NCI-H748 (cell line): Measurements from ENCODE around the gene SMIM13.
A peak's percentile ranks its signal among the peaks of the same experiment; 100 is the strongest.

Experiments used
- DNase-seq: peaks from one replicate; lab custom pipeline; 2025; ENCODE audit not compliant: unreplicated experiment; lab: John Stamatoyannopoulos, UW

The SMIM13 gene

GRCh38 chr6:11120271-11121005, 26.8 kb downstream of the SMIM13 start:
- DNase-seq, result peak; percentile 86

DNA sequence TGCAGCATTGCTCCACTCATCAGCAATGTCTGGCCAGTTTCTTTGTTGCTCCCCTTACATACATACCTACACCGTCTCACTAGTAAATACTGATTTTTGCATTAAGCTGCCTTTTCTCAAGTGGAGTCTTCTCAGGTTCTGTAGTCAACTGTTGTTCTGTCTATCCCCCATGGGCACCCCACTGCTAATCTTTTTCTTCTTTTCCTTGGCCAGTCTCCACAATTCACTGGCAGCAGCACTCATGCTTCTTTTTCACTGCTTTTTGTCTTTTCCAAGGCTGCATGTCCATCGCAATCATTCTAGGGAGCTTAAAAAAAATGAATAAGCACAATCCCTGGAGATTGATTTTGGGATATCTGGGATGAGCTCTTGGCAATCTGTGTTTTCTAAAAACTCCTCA, 28.2 kb downstream of the SMIM13 start:
- DNase-seq, result no peak

- no peak for DNase-seq
Observed at GRCh38 chr6:11122380-11122779, 28.7 kb downstream of the SMIM13 start.

DNA sequence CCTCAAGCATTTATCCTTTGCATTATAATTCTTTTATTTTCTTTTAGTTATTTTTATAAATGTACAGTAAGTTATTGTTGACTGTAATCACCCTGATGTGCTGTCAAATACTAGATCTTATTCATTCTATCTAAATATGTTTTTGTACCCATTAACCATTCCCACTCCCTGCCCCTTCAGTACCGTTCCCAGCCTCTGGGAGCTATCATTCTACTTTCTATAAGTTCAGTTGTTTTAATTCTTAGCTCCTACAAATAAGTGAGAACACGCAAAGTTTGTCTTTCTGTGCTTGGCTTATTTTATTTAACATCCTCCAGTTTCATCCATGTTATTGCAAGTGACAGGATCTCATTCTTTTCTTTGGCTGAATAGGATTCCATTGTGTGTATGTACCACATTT, 30.3 kb downstream of the SMIM13 start:
- no peak for DNase-seq

DNA sequence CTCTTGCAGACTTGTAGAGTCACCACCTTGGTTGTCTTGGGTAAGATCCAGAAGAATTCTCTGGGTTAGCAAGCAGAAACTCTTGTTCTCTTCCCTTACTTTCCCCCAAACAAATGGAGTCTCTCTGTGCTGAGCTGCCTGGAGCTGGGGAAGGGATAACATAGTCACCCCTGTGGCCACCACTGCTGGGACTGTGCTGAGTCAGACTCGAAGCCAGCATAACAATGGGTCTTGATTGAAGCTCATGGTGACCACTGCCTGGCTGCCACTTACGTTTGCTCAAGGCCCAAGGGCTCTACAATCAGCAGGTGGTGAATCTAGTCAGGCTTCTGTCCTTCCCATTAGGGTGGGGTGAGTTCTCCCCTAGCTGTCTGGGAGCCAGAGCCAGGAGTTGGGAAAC, 33.2 kb downstream of the SMIM13 start:
- DNase-seq, result no peak

GRCh38 chr6:11128608-11129007, 35.0 kb downstream of the SMIM13 start:
- no peak for DNase-seq

GRCh38 chr6:11129908-11130565, 36.4 kb downstream of the SMIM13 start:
- no peak for DNase-seq

DNA sequence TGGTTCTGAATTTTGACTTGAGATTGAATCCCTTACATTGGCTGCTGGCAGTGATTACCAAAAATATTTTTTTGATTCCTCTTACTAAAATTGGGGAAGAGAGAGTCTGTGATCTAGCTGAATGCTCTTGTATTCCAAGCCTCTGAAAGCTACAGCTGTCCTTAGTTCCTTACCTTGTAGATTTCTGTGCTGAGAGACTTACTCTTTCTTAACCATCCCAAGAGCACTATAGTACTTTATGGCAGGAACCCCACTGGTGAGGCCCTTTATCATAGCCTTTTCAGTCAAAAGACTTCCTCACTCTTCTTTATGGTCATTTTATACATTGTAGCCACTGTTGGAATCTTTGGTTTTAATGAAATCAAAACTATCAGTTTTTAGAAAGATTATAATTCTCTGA, 37.0 kb downstream of the SMIM13 start:
- DNase-seq, result no peak

GRCh38 chr6:11132194-11132888, 38.7 kb downstream of the SMIM13 start:
- no peak for DNase-seq

- no peak for DNase-seq
Observed at GRCh38 chr6:11133281-11133680, 39.6 kb downstream of the SMIM13 start.

GRCh38 chr6:11136809-11137208, 43.2 kb downstream of the SMIM13 start:
- DNase-seq, result no peak

- no peak for DNase-seq
Observed at GRCh38 chr6:11139051-11139960, 45.7 kb downstream of the SMIM13 start.

- no peak for DNase-seq
Observed at GRCh38 chr6:11140056-11140455, 46.4 kb downstream of the SMIM13 start.

- DNase-seq, result no peak
Observed at GRCh38 chr6:11141295-11141694, 47.7 kb downstream of the SMIM13 start.

DNA sequence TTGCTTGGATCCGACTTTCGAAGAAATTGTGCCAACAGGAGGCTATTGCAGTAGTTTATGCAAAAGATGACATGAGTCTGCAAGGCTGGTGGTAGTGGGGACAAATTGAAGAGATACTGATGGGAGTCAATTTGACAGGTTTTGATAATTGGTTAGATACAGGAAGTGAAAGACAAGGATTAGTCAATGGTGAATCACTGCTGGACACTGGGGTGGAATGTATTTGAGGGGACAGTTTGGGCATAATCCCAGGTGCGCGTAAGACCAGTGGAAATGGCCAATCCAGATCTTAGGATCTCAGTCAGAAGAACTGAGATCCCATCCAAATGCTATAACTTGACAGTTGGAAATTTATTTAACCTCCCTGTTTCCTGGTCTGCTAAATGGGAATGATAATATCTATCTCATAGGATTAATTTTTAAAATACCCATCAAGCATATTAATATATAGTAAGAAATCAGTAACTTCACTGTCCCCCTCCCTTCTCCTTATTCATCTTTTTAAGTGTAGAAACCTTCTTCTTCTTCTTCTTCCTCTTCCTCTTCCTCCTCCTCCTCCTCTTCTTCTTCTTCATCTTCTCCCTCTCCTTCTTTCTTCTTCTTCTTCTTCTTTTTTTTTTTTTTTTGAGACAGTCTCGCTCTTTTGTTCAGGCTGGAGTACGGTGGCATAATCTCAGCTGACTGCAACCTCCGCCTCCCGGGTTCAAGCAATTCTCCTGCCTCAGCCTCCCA, 48.8 kb downstream of the SMIM13 start:
- DNase-seq, result no peak

- no peak for DNase-seq
Observed at GRCh38 chr6:11143394-11144371, 50.0 kb downstream of the SMIM13 start.

GRCh38 chr6:11144393-11144851, 50.8 kb downstream of the SMIM13 start:
- peak; percentile 78 for DNase-seq

GRCh38 chr6:11146117-11146826, 52.6 kb downstream of the SMIM13 start:
- DNase-seq, result no peak

DNA sequence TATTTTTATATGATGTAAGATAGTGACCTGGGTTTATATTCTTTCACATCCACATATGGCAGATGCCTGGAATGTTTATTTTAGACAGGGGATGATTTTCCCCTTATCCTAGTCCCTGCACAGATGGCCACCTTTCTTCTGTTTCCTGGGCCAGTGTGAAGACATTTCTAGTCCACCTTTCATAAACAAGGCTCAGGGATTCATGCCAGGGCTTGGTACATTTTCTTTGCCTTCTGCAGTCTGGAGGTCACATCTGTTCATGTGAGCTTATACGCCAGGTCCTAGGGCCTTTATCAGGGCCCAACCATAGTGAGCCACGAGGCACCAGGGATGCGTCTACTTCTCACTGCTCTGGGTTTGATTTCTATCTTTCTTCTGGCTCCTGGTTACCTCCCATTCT, 55.9 kb downstream of the SMIM13 start:
- DNase-seq, result no peak
